ENCODE results near the gene DPF3.

- no peak for TF ChIP-seq ARNT (IDR thresholded peaks at IDR 0.05)
- no peak for TF ChIP-seq SUZ12 (IDR thresholded peaks at IDR 0.05)
- TF ChIP-seq ZNF384 (IDR thresholded peaks at IDR 0.05) = no peak
- no peak for TF ChIP-seq FOXA1 (IDR thresholded peaks at IDR 0.05)
- TF ChIP-seq TARDBP (IDR thresholded peaks at IDR 0.05) = no peak
- TF ChIP-seq FOXM1 (IDR thresholded peaks at IDR 0.05; ENCODE audit: borderline replicate concordance) = no peak
- no peak for TF ChIP-seq SP1 (IDR thresholded peaks at IDR 0.05)
- no peak for TF ChIP-seq CTBP1 (IDR thresholded peaks at IDR 0.05; ENCODE audit: borderline replicate concordance)
- no peak for TF ChIP-seq NFRKB (IDR thresholded peaks at IDR 0.05)
Measured at GRCh38 chr14:72787841-72788240, 106.1 kb downstream of the DPF3 start.

Measured in HEK293T (cell line).